Tibial nerve (tissue), 4 donors: ENCODE measurements around the gene SMCO2. TPM values are rescaled to one million over a fixed set of nuclear protein-coding genes. Genes with fewer than 3 reads are reported as not detected.

Experiments used
- DNase-seq, 2 donors: peaks; one replicate each; pipeline ENCODE4 v3.0.0-alpha.2; 2019; ENCODE audit warnings: low spot score in 2 of 2
- H3K27ac ChIP-seq, 4 donors: fragments of 200-600 bp; sonication (generic) in 3 of 4; one replicate each; pipeline ENCODE4 v1.5.1; 2017 to 2019; ENCODE audit warnings: mild to moderate bottlenecking in 1 of 4
- H3K27me3 ChIP-seq, 2 donors: fragments of 200-600 bp; sonication (generic) in 1 of 2; one replicate each; pipeline versions ENCODE4 v1.5.1 to v1.6.0; 2017 to 2019
- H3K36me3 ChIP-seq, 3 donors: fragments of 200-600 bp; sonication (generic); one replicate each; pipeline ENCODE4 v1.5.1; 2018 to 2019
- H3K4me1 ChIP-seq, 4 donors: fragments of 200-600 bp; sonication (generic) in 3 of 4; one replicate each; pipeline ENCODE4 v1.5.1; 2017 to 2019
- H3K4me3 ChIP-seq, 4 donors: fragments of 200-600 bp; sonication (generic) in 3 of 4; one replicate each; pipeline ENCODE4 v1.5.1; 2017 to 2019; ENCODE audit warnings: mild to moderate bottlenecking in 1 of 4, moderate library complexity in 1 of 4
- H3K9me3 ChIP-seq, 4 donors: fragments of 200-600 bp; sonication (generic) in 3 of 4; one replicate each; pipeline ENCODE4 v1.5.1; 2017 to 2019
- EP300 ChIP-seq, 2 donors: sonication (generic); formaldehyde crosslinking; IDR thresholded peaks; one replicate each; pipeline ENCODE4 v1.6.1; 2017; ENCODE audit warnings: antibody characterized with exemption in 2 of 2, mild to moderate bottlenecking in 1 of 2
- POLR2A ChIP-seq, 2 donors: fragments of 450-650 bp; IDR thresholded peaks; one replicate each; pipeline ENCODE4 v1.6.1; 2017; ENCODE audit warnings: antibody characterized with exemption in 2 of 2, mild to moderate bottlenecking in 2 of 2, moderate library complexity in 2 of 2
- WGBS, 2 donors: methylation state at CpG; one replicate each; pipeline ENCODE4 v1.1.5; 2018; 5-methylcytosine and 5-hydroxymethylcytosine counted together
- total RNA-seq, 4 donors: library from RNA; depleted of rRNA; stranded (reverse); fragments of >200 nt; gene quantifications; one replicate each; pipeline ENCODE4 v1.1.0, GENCODE V29; 2016
- TF ChIP-seq, protein P1 (sequence below), 5 experiments: fragments of 200-600 bp in 3 of 5; fragments of 450-650 bp in 2 of 5; sonication (generic) in 3 of 5; IDR thresholded peaks; one replicate each; pipeline ENCODE4 v1.5.1; 2016 to 2019; ENCODE audit warnings: antibody characterized with exemption in 5 of 5, mild to moderate bottlenecking in 3 of 5, moderate library complexity in 2 of 5

Gene SMCO2
- total RNA-seq, 4 donors from 2014 or later = not detected

GRCh38 chr12:27508736-27509431 is 62.3 kb downstream of the SMCO2 start:
- H3K9me3 ChIP-seq = no peaks in the 10 kb centered on the region
- peaks cover 0 to 8% (median 0%) of the 10 kb centered on the region in 4 donors for H3K4me1 ChIP-seq
- H3K4me3 ChIP-seq = no peak overlapping the region
- 81 to 85% methylated on average over 5 of the region's 5 CpGs for WGBS, 2 donors
- TF ChIP-seq EP300 (IDR thresholded peaks at IDR 0.05) (no peak), POLR2A (IDR thresholded peaks at IDR 0.05) (no peak)
- TF ChIP-seq, protein P1, sequence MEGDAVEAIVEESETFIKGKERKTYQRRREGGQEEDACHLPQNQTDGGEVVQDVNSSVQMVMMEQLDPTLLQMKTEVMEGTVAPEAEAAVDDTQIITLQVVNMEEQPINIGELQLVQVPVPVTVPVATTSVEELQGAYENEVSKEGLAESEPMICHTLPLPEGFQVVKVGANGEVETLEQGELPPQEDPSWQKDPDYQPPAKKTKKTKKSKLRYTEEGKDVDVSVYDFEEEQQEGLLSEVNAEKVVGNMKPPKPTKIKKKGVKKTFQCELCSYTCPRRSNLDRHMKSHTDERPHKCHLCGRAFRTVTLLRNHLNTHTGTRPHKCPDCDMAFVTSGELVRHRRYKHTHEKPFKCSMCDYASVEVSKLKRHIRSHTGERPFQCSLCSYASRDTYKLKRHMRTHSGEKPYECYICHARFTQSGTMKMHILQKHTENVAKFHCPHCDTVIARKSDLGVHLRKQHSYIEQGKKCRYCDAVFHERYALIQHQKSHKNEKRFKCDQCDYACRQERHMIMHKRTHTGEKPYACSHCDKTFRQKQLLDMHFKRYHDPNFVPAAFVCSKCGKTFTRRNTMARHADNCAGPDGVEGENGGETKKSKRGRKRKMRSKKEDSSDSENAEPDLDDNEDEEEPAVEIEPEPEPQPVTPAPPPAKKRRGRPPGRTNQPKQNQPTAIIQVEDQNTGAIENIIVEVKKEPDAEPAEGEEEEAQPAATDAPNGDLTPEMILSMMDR (IDR thresholded peaks at IDR 0.05) = no peak
- no peaks in the 10 kb centered on the region for H3K27me3 ChIP-seq
- no peak for DNase-seq
- no peaks in the 10 kb centered on the region for H3K36me3 ChIP-seq
- H3K27ac ChIP-seq = no peak overlapping the region

GRCh38 chr12:27511031-27511722 is 64.6 kb downstream of the SMCO2 start:
- 64 to 66% methylated on average over 6 of the region's 6 CpGs for WGBS, 2 donors
- TF ChIP-seq, protein P1 (IDR thresholded peaks at IDR 0.05) = no peak
- no peak for TF ChIP-seq EP300 (IDR thresholded peaks at IDR 0.05)
- no peak for TF ChIP-seq POLR2A (IDR thresholded peaks at IDR 0.05)
- no peak for DNase-seq
- Histone ChIP-seq H3K36me3 (no peaks in the 10 kb centered on the region), H3K4me3 (no peak overlapping the region), H3K27me3 (no peaks in the 10 kb centered on the region), H3K9me3 (no peaks in the 10 kb centered on the region), H3K27ac (no peak overlapping the region), H3K4me1 (peaks cover 0 to 8% (median 0%) of the 10 kb centered on the region in 4 donors)

DNA sequence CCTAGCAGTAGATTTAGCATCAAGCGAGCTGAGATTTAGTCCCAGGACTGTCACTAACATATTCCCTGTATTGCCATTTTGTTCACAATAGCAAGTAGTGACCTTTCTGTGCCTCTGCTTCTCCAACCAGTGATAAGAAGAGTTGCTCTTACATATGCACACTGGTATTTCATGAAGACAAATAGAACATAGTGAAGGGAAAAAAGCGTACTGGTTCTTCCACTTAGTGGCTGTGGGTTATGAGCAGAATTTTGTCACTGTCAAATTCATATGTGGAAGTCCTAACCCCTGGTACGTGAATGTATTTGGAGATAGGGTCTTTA is 65.1 kb downstream of the SMCO2 start:
- Histone ChIP-seq H3K9me3 (no peaks in the 10 kb centered on the region), H3K27me3 (no peaks in the 10 kb centered on the region), H3K36me3 (no peaks in the 10 kb centered on the region), H3K27ac (no peak overlapping the region), H3K4me3 (no peak overlapping the region), H3K4me1 (peaks cover 0 to 8% (median 0%) of the 10 kb centered on the region in 4 donors)
- no peak for DNase-seq
- no peak for TF ChIP-seq POLR2A (IDR thresholded peaks at IDR 0.05)
- TF ChIP-seq EP300 (IDR thresholded peaks at IDR 0.05) = no peak
- WGBS, 2 donors = 72 to 77% methylated on average over 3 of the region's 3 CpGs

GRCh38 chr12:27513155-27513824 is 66.8 kb downstream of the SMCO2 start:
- no peaks in the 10 kb centered on the region for H3K9me3 ChIP-seq
- H3K36me3 ChIP-seq = no peaks in the 10 kb centered on the region
- peaks cover 0 to 8% (median 0%) of the 10 kb centered on the region in 4 donors for H3K4me1 ChIP-seq
- TF ChIP-seq, protein P1 (IDR thresholded peaks at IDR 0.05) = no peak
- no peak for TF ChIP-seq POLR2A (IDR thresholded peaks at IDR 0.05)
- no peak for TF ChIP-seq EP300 (IDR thresholded peaks at IDR 0.05)
- WGBS, 2 donors = 83 to 86% methylated on average over 7 of the region's 7 CpGs
- H3K27me3 ChIP-seq = no peaks in the 10 kb centered on the region
- H3K4me3 ChIP-seq = no peak overlapping the region
- DNase-seq = no peak
- no peak overlapping the region for H3K27ac ChIP-seq

DNA sequence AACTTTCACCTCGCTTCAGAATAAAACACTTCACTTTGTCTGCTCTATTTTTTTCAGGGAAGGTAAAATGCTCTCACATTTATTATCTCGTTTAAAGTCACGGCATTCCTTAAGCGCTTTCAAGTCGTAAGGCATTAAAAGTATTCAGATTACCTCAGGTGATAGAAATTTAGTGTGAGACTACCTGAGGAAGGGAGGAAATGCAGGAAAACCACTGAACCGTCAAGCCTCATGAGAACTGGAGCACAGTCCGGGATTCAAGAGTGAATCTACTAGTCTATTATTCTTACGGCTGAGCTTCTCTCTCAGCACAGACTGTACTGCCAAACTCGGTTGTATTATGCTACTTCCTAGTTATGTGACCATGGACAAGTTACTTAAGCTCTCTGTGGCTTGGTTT is 69.1 kb downstream of the SMCO2 start:
- H3K36me3 ChIP-seq = no peaks in the 10 kb centered on the region
- no peak overlapping the region for H3K27ac ChIP-seq
- peaks cover 0 to 8% (median 1%) of the 10 kb centered on the region in 4 donors for H3K4me1 ChIP-seq
- no peaks in the 10 kb centered on the region for H3K27me3 ChIP-seq
- TF ChIP-seq POLR2A (IDR thresholded peaks at IDR 0.05) (no peak), EP300 (IDR thresholded peaks at IDR 0.05) (no peak)
- TF ChIP-seq, protein P1 (IDR thresholded peaks at IDR 0.05) = no peak
- H3K9me3 ChIP-seq = no peaks in the 10 kb centered on the region
- 81 to 84% methylated on average over 9 of the region's 9 CpGs for WGBS, 2 donors
- H3K4me3 ChIP-seq = no peak overlapping the region
- no peak for DNase-seq
